Loucy (cell line): ENCODE results near the gene C16orf74.

ENCODE experiments used
- H2AFZ ChIP-seq: fragments of 200-600 bp; sonication (generic); 2 replicates; pipeline ENCODE4 v1.6.0; 2016; ENCODE audit warnings: antibody characterized with exemption, mild to moderate bottlenecking, low read length, moderate library complexity
- H3F3A ChIP-seq: fragments of 200-600 bp; 2 replicates; pipeline ENCODE4 v1.6.0; 2016; ENCODE audit warnings: antibody characterized with exemption, low read depth, mild to moderate bottlenecking
- H3K27me3 ChIP-seq: fragments of 200-600 bp; sonication (generic); 2 replicates; pipeline ENCODE4 v1.6.1; 2014; ENCODE audit warnings: low read length, mild to moderate bottlenecking; ENCODE audit not compliant: insufficient read depth, poor library complexity, severe bottlenecking
- H3K36me3 ChIP-seq: fragments of 200-600 bp; sonication (generic); 2 replicates; pipeline ENCODE4 v1.6.1; 2016; ENCODE audit warnings: low read length; ENCODE audit not compliant: insufficient read depth
- H3K4me1 ChIP-seq: fragments of 200-600 bp; sonication (generic); 2 replicates; pipeline ENCODE4 v1.5.1; 2014; ENCODE audit warnings: low read length, mild to moderate bottlenecking; ENCODE audit not compliant: insufficient read depth, poor library complexity, severe bottlenecking
- H3K4me2 ChIP-seq: fragments of 200-600 bp; sonication (generic); 2 replicates; pipeline ENCODE4 v1.6.0; 2014; ENCODE audit warnings: antibody characterized with exemption, low read length, low read depth, mild to moderate bottlenecking; ENCODE audit not compliant: poor library complexity, severe bottlenecking
- H3K4me3 ChIP-seq: fragments of 200-600 bp; sonication (generic); 2 replicates; pipeline ENCODE4 v1.5.1; 2014; ENCODE audit warnings: low read length, mild to moderate bottlenecking, mixed read lengths; ENCODE audit not compliant: poor library complexity, severe bottlenecking
- H3K79me2 ChIP-seq: fragments of 200-600 bp; sonication (generic); 2 replicates; pipeline ENCODE4 v1.6.1; 2014; ENCODE audit warnings: low read length; ENCODE audit not compliant: insufficient read depth
- H3K9ac ChIP-seq: fragments of 200-600 bp; sonication (generic); 2 replicates; pipeline ENCODE4 v1.6.0; 2014; ENCODE audit warnings: mild to moderate bottlenecking, low read depth, low read length, moderate library complexity; ENCODE audit not compliant: poor library complexity, severe bottlenecking
- H3K9me2 ChIP-seq: fragments of 200-600 bp; sonication (generic); replicated peaks from 2 replicates; pipeline ENCODE4 v1.6.1; 2016; ENCODE audit warnings: low read depth, low read length, mixed read lengths
- H3K9me3 ChIP-seq: fragments of 200-600 bp; sonication (generic); 2 replicates; pipeline ENCODE4 v1.6.1; 2014; ENCODE audit warnings: mild to moderate bottlenecking, antibody characterized with exemption, low read length, low read depth; ENCODE audit not compliant: insufficient read depth
- H4K20me1 ChIP-seq: fragments of 200-600 bp; sonication (generic); 2 replicates; pipeline ENCODE4 v1.6.0; 2014; ENCODE audit warnings: antibody characterized with exemption, low read length, mild to moderate bottlenecking; ENCODE audit not compliant: insufficient read depth, poor library complexity, severe bottlenecking
- CTCF ChIP-seq: fragments of 200-600 bp; sonication (generic); conservative IDR thresholded peaks from 2 replicates; pipeline ENCODE4 v1.5.1; 2014; ENCODE audit warnings: mild to moderate bottlenecking, antibody characterized with exemption, low read length
- EZH2phosphoT487 ChIP-seq: fragments of 200-600 bp; IDR thresholded peaks from 2 replicates; pipeline ENCODE4 v1.6.1; 2018; ENCODE audit warnings: antibody characterized with exemption, mild to moderate bottlenecking, moderate library complexity, borderline replicate concordance

Gene C16orf74

GRCh38 chr16:85789773-85790172 lies 38.9 kb upstream of the C16orf74 start:
- peaks cover 53% of the 10 kb centered on the region for H3K79me2 ChIP-seq
- no peak overlapping the region for H3K9ac ChIP-seq
- H3K27me3 ChIP-seq: no peaks in the 10 kb centered on the region
- no peak overlapping the region for H3K4me3 ChIP-seq
- H3K9me3 ChIP-seq: no peaks in the 10 kb centered on the region
- no peaks in the 10 kb centered on the region for H3K9me2 ChIP-seq
- H4K20me1 ChIP-seq: no peaks in the 10 kb centered on the region
- H3K4me1 ChIP-seq: no peaks in the 10 kb centered on the region
- H3K36me3 ChIP-seq: peaks cover 45% of the 10 kb centered on the region; the same call in 1 of the 2 replicates
- no peak for TF ChIP-seq CTCF
- no peak for TF ChIP-seq EZH2phosphoT487
- no peak overlapping the region for H2AFZ ChIP-seq
- H3K4me2 ChIP-seq: no peak overlapping the region
- H3F3A ChIP-seq: no peaks in the 10 kb centered on the region

- Histone ChIP-seq H3K4me2 (no peak overlapping the region), H3K9me2 (no peaks in the 10 kb centered on the region), H3K27me3 (no peaks in the 10 kb centered on the region), H3K4me1 (no peaks in the 10 kb centered on the region), H3F3A (no peaks in the 10 kb centered on the region), H3K36me3 (peaks cover 43% of the 10 kb centered on the region; the same call in 1 of the 2 replicates), H3K4me3 (no peak overlapping the region), H3K79me2 (peaks cover 48% of the 10 kb centered on the region), H4K20me1 (no peaks in the 10 kb centered on the region), H3K9me3 (no peaks in the 10 kb centered on the region), H3K9ac (no peak overlapping the region), H2AFZ (no peak overlapping the region)
- TF ChIP-seq CTCF: no peak
- no peak for TF ChIP-seq EZH2phosphoT487
These were observed 37.9 kb upstream of the C16orf74 start for GRCh38 chr16:85788819-85789218.

DNA sequence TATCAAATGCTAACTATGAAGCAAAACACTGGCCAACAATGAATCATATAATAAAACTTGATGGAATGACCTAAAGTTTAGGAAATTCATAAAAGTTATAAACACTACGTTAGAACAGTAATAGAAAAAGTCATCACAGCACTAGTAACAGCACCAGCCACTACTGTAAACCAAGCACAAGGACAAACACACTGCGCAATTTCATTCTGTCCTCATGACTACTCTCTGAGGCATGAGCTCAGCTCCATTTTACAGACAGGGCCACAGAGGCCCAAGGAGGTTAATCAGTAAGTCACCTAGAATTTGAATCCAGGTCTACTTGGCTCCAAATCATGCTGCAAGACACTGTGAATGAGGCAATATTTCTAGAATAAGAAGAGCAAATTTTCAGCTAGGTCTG lies 35.0 kb upstream of the C16orf74 start:
- no peaks in the 10 kb centered on the region for H3F3A ChIP-seq
- peaks cover 43% of the 10 kb centered on the region; the same call in 1 of the 2 replicates for H3K36me3 ChIP-seq
- H3K4me2 ChIP-seq: no peak overlapping the region
- no peak overlapping the region for H3K4me3 ChIP-seq
- no peak overlapping the region for H3K9ac ChIP-seq
- no peak for TF ChIP-seq CTCF
- no peak for TF ChIP-seq EZH2phosphoT487
- no peak overlapping the region for H2AFZ ChIP-seq
- H3K4me1 ChIP-seq: no peaks in the 10 kb centered on the region
- no peaks in the 10 kb centered on the region for H3K27me3 ChIP-seq
- H3K79me2 ChIP-seq: peaks cover 22% of the 10 kb centered on the region; the same call in 1 of the 2 replicates
- no peaks in the 10 kb centered on the region for H3K9me2 ChIP-seq
- H4K20me1 ChIP-seq: no peaks in the 10 kb centered on the region
- no peaks in the 10 kb centered on the region for H3K9me3 ChIP-seq
